Body of pancreas (tissue), 4 donors: Measurements from ENCODE around the gene NDST3.

ENCODE experiments used
- CTCF ChIP-seq, 7 experiments: fragments of 450-650 bp in 4 of 7; fragments of 200-600 bp in 3 of 7; sonication (generic) in 3 of 7; IDR thresholded peaks; one replicate each; pipeline ENCODE4 v1.5.1; 2016 to 2019; ENCODE audit warnings: antibody characterized with exemption in 7 of 7
- POLR2A ChIP-seq, 3 donors: fragments of 450-650 bp; IDR thresholded peaks; one replicate each; pipeline ENCODE4 v1.6.1; 2016; ENCODE audit warnings: antibody characterized with exemption in 3 of 3, mild to moderate bottlenecking in 2 of 3

- TF ChIP-seq CTCF (IDR thresholded peaks at IDR 0.05) (no peak), POLR2A (IDR thresholded peaks at IDR 0.05) (no peak)
Observed at GRCh38 chr4:118282692-118283091, 248.4 kb downstream of the NDST3 start.
